T-helper 2 cell treated with Interferon-gamma antibody and Interleukin-4, amounts not matched to agents 100 ng/mL and 5 ng/mL, for 36 hours (primary cell): Measurements from ENCODE around the gene CEP104. TPM values are rescaled to one million over a fixed set of nuclear protein-coding genes. Genes with fewer than 3 reads are reported as not detected.
"Not testable (repeated sequence)": the region's sequence is repeated elsewhere in the genome, so short reads cannot be mapped to it uniquely, and the experiment has no call there.

Experiments
- intact Hi-C: fragments of 100-400 bp; cut with micrococcal nuclease; formaldehyde crosslinking; loops from one replicate; pipeline ENCODE4 v1.15.1; 2023
- total RNA-seq: library from RNA; stranded (reverse); gene quantifications from 2 replicates; pipeline ENCODE4 v1.2.3, GENCODE V29; 2022

The CEP104 gene
- total RNA-seq, 1 donor from 2014 or later, result 44.7 TPM

DNA sequence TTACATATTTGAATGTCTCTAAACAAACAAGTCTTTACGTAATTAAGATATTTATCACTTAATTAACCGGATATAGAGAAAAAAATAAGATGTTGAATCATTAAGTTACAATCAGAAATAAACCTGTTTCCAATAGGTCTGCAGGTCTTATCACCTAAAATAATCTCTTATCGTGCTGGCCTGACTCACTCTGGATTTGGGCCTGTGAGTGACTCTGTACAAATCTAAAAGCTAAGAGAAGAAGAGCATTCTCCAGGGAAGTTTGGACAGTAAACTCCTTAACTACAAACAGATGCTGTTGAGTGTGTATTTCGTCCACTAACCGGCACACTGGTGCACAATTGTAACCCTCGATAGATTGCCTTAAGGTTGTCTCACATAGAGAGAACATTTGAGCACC lies 25.3 kb downstream of the CEP104 start:
- intact Hi-C loops, result no loop called here

DNA sequence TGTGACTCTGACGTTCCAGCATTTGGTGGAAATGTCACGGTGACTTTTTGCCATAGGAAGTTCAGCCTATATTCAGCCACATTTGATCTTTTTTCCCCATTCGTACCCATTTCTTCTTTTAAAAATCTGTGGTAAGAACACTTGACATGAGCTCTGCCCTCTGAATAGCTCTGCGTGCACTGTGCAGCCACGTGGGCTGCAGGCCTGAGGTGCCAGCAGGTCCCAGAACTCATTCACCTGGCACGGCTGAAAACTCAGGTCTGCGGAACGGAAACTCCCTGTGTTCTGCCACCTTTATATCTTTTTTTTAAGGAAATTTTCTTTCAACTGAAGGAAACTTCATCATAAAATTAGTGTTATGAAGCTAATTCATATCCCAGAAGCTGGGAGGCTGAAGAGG lies 28.6 kb downstream of the CEP104 start:
- intact Hi-C loops, result no loop called here

DNA sequence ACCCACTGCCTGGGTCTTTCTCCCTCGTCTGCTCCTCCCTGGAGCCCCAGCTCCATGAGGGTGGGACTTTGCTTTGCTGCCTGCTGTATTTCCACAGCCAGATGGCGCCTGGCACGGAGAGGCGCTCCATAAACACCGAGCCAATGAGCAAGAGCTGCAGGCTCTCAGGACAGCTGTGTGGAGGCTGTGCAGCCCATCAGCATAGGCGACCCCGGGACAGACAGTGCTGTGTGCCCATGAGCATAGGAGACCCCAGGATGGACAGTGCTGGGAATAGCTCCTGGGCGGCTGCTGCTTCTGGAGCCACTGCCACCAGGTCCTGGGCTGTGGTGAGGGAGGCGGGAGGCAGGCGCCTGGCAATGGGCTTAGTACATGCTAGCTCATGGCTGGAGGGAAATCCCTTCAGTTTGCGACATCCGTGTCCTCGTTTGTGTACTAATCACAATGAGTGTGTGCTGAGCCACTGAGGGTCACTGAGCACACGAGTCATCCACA lies 29.2 kb downstream of the CEP104 start:
- intact Hi-C loops, result no loop called here

DNA sequence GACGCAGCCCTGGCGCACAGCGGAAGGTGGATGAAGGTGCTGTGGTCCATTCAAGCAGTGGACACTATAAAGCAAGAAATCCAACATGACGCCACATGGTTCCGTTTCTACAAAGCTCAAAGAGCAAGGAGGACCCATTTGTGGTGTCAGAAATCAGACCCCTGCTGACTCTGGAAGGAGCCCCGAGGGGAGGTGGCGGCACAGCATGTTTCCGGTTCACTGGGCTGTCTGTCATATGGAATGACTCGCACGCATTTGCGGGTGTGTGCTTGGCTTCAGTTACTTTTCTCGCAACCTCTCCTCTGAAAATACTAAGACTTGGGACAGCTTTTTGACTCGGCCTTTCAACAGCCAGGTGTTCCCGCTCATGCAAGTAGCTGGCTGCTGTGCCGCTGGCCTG lies 31.7 kb downstream of the CEP104 start:
- intact Hi-C loops, result no loop called here

DNA sequence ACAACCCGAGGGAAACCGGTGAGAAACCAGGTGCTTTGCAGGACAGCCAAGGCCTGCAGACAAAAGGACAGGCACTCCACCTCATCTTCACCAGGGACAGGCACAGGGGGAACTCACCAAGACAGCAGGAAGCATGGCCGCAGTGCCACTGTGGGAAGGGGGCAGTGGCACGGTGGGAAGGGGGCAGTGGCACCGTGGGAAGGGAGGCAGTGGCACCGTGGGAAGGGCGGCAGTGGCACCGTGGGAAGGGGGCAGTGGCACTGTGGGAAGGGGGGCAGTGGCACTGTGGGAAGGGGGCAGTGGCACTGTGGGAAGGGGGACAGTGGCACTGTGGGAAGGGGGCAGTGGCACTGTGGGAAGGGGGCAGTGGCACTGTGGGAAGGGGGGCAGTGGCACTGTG lies 32.4 kb downstream of the CEP104 start:
- intact Hi-C loops, result no loop called here

DNA sequence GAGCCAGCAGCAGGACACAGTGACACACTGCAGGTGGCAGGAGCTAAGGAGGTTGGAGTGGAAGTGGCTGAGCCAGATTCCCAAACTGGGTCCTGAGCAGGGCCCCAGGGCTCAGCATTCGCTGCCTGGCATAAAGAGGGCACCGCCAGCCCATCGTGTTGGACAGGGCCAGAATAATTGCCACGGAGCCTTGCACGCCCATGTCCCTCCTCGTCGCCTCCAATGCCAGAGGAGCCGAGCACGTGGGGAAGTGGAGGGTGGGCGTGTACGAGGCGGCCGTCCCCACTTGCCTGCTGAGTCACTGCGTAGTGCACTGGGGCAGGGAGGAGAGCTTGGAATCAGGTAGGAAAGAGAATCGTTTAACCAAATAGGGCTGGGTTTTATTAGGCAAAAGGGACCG lies 34.6 kb downstream of the CEP104 start:
- intact Hi-C loops, result no loop called here

DNA sequence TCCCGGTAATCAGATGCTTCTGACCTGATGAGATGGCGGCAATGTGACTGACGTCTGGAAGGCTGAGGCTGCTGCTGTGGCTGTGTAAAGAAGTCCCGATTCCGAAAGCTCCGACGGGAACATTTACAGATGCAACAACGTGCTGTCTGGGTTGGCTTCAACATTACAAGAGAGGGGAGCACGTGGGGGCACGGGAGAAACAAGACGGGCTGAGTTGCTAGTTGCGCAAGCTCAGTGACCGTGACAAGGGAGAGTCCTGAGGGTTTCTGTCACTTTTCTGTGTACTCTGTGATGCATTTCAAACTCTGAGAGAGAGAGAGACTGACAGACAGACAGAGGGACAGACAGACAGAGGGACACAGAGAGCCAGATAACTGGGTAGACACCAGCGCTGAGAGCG lies 35.1 kb downstream of the CEP104 start:
- intact Hi-C loops, result no loop called here

DNA sequence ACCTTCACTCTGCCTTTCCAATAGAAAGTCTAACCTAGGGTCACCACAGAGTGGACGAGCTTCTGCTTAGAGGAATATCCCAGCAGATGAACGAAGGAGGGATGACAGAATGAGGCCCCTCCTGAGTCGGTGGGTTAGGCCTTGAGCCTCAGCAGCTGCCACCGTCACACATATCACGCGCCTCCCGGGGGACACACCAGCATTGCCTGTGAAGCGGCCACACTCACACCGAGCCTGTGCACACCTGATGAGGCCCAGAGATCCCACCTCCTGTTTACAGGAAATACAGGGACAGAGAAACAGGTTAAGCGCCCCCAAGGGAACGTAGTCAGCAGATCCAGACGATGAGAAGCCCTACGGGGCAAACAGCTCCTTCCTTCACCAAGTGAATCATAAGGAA lies 35.6 kb downstream of the CEP104 start:
- intact Hi-C loops, result no loop called here

DNA sequence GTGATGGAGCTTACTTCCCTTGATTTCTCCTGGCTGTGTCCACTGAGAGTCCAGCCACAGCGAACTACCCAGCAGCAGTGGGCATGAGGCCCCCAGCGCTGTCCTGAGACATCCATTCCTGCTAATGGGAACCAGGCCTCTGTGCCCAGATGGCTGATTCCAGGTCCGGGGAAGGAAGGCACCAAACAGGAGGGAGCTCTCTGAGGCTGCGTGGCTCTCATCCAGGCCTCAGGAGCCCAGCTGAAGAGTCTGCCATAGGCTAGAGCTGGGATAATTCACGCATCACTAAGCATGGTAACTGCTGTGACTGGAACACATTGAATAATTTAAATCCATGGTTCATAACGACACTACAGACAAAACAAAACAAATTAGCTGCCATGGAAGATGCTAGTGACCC lies 36.0 kb downstream of the CEP104 start:
- intact Hi-C loops, result no loop called here

DNA sequence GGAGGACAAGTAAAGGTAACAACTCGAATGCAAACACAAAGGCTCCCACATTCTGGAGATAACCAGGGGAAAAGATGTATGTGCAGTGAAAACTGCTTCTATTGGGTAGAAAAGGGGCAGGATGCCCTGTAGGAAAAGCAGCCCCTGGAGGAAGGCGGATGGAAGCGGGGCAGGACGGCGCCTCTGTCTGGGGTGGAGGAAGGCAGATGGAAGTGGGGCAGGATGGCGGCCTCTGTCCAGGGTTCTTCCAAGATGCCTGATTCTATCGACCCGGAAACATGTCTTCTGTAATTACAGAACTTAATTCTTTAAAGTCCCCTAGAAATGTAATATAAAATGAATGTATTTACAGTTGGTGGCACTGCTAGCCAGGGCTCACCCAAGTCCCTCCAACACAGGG lies 36.7 kb downstream of the CEP104 start:
- intact Hi-C loops, result no loop called here

DNA sequence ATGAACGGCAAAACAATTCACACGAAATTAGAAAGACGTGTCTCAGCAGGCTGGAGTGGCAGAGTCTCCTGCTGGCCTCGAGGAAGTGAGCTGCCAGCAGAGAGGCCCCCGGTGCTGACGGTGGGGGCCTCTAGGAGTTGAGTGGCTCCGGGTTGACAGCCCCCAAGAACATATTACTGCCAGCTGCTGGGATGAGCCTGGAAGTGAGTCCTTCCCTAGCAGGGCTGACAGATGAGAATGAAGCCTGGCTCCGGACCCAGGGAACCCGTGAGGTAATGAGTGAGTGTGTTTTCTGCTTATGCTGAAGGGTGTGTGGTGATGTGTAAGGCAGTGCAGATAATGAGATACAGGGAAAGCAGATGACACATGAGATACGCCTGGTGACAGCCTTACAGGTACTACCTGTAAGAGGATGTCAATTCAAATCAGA lies 37.2 kb downstream of the CEP104 start:
- intact Hi-C loops, result no loop called here

DNA sequence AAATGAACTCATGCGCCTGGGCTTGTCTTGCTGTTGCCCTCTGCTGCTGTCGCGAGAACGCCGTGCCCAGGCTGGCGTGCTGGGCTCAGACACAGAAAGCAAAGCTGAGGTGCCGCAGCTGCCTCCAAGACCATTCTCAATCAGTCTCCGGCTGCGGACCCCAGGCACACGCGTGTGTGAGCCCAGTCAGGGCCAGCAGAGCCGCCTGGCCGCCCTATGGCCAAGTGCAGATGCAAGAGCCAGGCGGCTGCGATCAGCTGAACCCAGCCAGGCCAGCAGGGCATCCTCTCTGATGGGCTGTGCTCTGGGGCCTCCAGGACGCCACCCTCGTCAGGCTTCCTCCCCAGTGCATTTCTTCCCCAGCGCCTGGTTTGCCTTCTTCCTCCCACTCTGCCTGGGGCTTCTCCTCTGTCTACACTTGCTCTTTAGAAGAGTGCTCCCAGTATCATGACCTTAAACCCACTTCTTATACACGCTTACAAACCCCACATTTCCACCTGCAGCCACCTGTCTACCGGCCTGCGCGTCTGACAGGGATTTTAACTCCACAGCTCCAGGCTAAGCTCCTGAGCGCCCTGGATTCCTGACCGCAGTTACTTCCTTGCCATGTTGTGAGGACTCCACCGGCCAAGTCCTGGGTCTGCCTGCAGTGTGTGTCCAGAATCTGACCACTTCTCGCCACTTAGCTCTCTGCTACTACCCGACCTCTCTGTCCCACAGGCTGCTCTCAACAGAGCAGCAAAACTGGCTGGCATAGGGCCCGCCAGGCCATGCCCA lies 39.0 kb downstream of the CEP104 start:
- intact Hi-C loops, result no loop called here

DNA sequence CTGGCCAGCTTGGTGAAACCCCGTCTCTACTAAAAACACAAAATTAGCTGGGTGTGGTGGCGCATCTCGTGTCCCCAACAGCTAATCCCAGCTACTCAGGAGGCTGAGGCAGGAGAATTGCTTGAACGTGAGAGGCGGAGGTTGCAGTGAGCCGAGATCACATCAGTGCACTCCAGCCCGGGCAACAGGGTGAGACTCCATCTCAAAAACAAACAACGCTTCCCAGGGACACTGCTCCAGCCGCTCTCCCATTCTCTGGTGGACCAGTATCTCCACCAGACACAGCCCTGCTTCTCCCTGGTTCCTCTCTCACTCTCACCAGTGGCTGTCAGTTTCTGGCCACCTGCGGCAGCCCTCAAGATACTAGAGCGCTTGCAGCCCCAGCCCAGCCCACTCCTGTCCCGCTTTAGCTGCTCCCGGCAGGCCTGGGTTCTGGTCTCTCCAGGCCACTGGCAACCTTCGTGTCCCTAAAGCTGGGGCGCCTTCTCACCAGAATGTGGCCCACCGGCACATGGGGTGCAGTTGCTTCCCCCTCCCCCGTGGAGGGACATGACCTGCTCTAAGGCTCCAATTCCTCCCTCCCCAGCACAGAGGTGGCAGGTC lies 39.8 kb downstream of the CEP104 start:
- intact Hi-C loops, result no loop called here

DNA sequence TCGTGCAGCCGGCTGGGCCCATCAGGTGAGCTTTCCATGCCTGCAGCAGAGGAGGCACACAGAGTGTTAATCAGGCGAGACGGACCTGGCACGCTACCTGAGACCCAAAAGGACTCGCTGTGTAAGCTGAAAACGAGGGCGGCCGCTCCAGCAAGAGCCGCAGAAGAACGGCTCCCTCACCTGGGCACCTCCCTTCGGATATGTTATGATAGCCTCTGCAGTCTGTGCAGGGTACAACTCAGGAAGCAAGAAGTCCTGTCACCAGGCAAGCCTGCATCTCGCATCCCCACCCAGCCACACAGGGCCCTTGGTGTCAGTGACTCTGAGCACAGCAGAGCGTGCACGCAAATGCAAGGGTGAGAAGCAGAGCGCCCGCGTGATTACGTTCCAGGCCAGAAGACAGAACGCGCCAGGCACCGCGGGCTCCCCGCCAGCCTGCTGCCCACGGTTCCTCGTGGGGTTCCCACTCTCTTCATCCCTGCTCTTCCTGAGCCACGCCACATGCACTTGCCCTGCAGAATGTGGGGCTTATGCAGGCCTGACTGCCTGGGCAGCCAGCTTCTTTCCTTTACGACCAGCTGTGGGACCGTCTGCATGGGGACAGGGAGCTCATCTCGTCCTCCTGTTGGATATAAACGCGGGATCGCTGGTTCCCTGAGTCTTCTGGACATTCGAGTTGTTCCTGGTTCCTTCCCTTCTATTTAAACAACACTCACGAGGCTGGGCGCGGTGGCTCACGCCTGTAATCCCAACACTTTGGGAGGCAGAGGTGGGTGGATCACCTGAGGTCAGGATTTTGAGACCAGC lies 40.5 kb downstream of the CEP104 start:
- intact Hi-C loops, result no loop called here

DNA sequence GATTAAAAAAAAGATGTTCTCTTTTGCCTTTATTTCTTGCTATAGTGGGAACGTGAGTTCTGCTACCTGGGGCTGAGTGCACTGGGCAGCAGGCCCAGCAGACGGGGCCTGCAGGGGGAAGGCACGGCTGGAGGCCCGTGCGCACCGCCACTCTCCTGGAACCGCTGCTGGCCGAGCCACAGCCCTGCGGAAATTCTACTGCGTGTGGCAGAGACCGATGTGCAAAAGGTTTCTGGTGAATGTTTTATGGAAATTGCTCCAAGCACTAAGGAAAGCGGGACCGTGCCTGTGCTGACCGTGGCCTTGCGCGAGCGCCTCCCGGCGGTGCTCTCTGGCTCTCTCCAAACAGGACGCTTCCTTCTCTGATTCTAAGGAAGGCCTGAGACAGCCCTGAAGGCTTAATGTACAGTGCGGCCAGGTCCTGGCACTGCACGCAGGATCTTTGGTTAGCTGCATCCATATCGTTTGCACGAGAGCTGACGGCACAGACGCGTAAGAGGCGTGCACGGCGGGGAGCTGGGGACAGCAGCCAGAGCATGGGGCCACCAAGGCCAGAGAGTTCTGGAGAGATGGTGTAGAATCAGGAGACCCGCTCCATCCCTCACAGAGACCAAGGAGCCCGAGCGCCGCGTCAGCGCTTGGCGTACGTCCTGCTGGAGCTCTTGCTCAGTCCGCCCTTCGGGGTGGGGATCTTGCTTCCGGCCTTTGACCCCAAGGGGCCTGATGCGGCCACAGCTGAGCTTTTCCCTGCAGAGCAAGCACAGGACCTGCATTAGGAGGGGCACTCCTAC lies 42.0 kb downstream of the CEP104 start:
- intact Hi-C loops, result no loop called here

DNA sequence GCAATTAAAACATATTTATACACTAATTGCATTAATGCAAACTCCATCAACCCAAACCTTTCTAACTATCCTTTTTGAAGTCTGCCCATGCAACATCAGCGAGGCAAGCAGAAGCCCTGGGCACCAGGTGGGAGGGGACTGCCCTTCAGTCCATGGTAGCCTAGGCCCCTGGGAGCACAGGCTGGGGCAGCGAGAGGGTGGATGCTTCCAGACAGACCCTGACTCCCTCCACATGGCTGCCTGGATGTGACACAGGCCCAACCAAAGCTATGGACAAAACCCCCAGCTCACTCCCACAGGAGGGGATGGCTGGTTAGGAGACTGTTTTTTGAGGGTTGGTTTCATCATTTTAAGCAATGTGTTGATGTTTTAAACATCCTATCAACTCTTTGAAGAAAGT lies 42.9 kb downstream of the CEP104 start:
- intact Hi-C loops, result no loop called here

DNA sequence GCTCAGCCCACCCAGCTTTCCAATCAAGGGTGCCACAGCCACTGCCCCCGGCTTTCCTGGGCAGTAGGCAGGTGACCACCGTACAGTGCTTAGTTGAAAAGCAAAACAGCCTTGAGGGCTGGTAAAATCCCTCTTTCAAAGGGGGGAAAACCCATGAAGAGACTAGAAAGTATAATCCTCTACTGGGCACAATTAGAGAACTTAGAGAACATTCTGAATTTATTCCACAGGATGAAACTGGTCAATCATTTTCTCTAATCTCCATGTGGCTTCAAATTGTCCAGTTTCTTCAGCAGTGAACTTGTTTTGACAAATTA lies 45.5 kb downstream of the CEP104 start:
- intact Hi-C loops, result no loop called here

DNA sequence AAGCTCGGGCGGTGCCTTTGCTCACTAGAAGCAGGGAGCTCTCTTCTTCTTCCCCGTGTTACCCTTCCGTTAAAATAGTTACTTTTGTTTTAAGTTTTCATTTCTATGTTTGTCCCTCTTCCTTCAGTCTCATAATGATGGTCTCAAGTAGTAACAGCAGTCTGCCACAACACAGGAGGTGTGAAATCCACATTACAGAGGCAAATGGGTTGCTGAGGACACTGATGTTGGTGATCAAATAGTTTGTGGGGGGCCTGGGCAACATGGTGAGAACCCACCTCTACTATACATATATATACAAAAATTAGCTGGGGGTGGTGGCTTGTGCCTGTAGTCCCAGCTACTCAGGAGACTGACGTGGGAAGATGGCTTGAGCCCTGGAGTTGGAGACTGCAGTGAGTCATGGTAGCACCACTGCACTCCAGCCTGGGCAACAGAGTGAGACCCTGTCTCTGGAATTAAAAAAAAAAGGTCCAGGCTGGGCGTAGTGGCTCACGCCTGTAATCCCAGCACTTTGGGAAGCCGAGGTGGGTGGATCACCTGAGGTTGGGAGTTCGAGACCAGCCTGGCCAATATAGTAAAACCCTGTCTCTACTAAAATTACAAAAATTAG lies 46.8 kb downstream of the CEP104 start:
- intact Hi-C loops, result not testable (repeated sequence)

DNA sequence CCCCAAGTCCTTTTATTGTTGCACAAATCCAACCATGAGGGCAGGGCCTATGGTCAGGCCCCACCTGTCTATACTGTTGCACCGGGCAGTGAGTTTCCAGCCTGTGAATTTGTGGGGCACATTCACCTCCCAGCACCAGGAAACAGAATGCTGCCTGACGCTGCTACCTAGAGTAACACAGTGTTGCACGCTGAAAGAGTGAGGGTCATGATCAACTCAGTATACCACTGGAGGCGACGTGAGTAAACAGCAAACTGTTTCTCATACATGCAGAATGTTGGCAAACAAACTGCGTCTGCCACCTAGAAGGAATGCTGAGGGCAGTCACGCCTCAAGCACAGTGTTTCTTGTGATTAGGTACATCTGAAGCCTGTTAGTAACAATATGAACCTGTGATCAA lies 47.3 kb downstream of the CEP104 start:
- intact Hi-C loops, result no loop called here

DNA sequence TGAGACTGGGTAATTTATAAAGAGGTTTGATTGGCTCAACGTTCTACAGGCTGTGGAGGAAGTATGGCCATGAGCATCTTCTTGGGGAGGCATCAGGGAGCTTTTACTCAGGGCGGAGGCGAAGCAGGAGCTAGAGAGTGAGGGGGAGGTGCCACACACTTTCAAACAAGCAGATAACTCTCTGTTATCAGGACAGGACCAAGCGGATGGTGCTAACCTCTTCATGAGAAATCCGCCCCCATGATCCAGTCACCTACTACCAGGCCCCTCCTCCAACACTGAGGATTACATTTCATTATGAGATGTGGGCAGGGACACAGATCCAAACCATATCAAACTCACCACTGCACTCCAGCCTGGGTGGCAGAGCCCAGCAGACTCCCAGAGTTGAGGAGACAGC lies 49.2 kb downstream of the CEP104 start:
- intact Hi-C loops, result no loop called here

DNA sequence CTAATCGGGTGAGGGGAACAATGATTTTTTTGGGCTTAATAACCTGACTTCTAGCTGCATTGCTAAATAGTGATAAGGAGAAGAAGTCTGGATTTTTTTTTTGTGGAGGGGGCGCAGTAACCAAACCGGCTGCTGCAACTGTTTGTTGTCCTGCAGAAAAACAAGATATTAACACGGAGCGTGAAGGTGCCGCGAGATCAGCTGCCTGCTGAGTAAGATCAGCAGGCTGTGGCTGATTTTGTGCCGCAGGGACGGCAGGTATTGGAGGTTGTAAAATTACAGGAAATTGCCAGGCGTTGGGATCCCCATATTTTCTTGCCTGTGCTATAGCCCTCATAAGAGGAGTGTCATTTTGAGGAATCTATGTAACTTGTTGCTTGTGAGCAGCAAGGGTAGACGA lies 52.0 kb downstream of the CEP104 start:
- intact Hi-C loops, result no loop called here
